Fibroblast of pulmonary artery (primary cell): ENCODE results near the gene FAM184B.

Experiments
- DNase-seq: peaks from one replicate; pipeline ENCODE4 v3.0.0-alpha.2; 2010; ENCODE audit warnings: low read depth
- H3K4me3 ChIP-seq: replicated peaks from 2 replicates; pipeline ENCODE4 v1.5.1; 2011; ENCODE audit warnings: low read depth, mild to moderate bottlenecking, control low read depth, low read length, moderate library complexity
- TF ChIP-seq, protein P1 (sequence below): IDR thresholded peaks from 2 replicates; pipeline ENCODE4 v1.5.1; 2011; ENCODE audit warnings: mild to moderate bottlenecking, control low read depth, low read length, inconsistent platforms; ENCODE audit errors: missing control alignments

FAM184B gene

GRCh38 chr4:17778431-17778830 is 3.0 kb downstream of the FAM184B start:
- TF ChIP-seq, protein P1, sequence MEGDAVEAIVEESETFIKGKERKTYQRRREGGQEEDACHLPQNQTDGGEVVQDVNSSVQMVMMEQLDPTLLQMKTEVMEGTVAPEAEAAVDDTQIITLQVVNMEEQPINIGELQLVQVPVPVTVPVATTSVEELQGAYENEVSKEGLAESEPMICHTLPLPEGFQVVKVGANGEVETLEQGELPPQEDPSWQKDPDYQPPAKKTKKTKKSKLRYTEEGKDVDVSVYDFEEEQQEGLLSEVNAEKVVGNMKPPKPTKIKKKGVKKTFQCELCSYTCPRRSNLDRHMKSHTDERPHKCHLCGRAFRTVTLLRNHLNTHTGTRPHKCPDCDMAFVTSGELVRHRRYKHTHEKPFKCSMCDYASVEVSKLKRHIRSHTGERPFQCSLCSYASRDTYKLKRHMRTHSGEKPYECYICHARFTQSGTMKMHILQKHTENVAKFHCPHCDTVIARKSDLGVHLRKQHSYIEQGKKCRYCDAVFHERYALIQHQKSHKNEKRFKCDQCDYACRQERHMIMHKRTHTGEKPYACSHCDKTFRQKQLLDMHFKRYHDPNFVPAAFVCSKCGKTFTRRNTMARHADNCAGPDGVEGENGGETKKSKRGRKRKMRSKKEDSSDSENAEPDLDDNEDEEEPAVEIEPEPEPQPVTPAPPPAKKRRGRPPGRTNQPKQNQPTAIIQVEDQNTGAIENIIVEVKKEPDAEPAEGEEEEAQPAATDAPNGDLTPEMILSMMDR: no peak
- H3K4me3 ChIP-seq: no peak overlapping the region
- no peak for DNase-seq

- TF ChIP-seq, protein P1: no peak
- no peak for DNase-seq
- no peak overlapping the region for H3K4me3 ChIP-seq
Measured at GRCh38 chr4:17773135-17773698, 8.2 kb downstream of the FAM184B start.

DNA sequence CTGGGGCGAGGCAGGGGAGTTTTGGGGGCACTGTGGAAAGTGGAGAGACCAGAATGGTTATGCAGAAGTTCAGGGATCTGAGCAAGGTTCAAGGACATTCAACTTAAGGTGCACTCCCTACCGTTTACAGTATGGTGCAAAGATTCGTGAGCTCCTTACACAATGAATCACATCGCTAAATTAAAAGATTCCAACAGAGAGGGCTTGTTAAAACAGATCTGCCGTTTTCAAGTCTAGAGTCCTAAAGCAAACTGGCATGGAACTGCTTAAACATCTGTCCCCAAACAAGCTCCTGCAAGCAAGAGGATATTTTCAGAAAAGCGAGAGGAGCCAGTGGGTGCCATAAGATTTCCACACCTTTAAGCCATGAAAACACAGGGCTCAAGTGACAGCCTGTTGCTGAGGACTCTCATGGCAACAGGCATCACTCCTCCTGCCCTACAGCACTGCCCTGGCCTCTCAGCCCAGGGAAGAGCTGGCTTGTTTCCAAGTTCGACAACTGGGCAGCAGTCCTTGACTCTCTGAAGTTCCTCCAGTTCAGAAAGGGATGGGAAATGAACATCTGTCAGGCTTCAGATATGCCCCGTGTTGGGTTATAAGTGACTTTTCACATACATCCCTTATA is 10.0 kb downstream of the FAM184B start:
- TF ChIP-seq, protein P1: no peak
- DNase-seq: no peak
- no peak overlapping the region for H3K4me3 ChIP-seq

GRCh38 chr4:17770845-17771244 is 10.6 kb downstream of the FAM184B start:
- H3K4me3 ChIP-seq: no peak overlapping the region
- peak; percentile 59 for DNase-seq
- TF ChIP-seq, protein P1: no peak

DNA sequence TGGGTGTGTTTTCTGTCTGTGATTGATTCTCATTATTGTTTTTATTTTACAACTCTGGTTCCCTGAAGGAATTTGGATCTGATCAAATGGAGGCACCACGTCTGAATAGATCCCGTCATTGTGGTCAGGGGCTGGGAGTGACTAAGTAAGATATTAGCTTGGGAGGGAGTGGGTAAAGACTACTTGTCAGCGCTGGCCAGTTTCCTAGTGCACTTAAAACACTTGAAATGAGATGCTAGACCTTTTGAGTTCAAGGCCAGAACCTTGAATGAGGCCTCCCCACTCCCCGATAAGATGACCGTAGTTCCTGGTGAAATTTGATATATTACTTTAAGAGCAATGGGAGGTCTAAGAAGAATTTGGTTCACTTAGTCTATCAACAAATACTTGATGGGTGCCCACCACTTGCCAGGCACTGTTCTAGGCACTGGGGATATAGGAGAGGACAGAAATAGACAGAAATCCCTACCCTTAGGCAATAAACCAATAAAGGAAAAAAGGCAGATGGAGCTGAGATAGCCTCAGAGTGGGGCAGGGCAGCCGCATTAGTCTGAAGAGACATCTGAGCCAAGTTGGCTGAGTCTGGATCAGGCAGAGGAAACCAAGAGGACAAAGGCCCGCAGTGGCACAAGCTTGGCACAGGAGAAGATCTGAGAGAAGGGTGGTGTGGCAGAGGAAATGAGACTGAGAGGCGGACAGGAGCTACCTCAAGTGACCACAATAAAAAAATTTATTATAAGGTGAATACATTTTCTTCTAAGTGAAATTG is 11.8 kb downstream of the FAM184B start:
- TF ChIP-seq, protein P1: no peak
- DNase-seq: no peak

GRCh38 chr4:17766826-17767458 is 14.5 kb downstream of the FAM184B start:
- TF ChIP-seq, protein P1: no peak
- no peak for DNase-seq
- H3K4me3 ChIP-seq: no peak overlapping the region

More for the DNA sequence above, 11.8 kb downstream of the FAM184B start:
- no peak overlapping the region for H3K4me3 ChIP-seq
